HG03108 (cell line): ENCODE results near the gene WSCD2.

ENCODE experiments used
- ATAC-seq: cut with Tn5 transposase; IDR thresholded peaks from one replicate; pipeline ENCODE4 v1.9.1; 2021; ENCODE audit warnings: moderate library complexity; ENCODE audit not compliant: unreplicated experiment

Gene WSCD2

GRCh38 chr12:108107293-108107692 is 21.8 kb upstream of the WSCD2 start:
- ATAC-seq, result no peak

- ATAC-seq, result no peak
These were observed 19.6 kb upstream of the WSCD2 start for GRCh38 chr12:108109504-108109903.

GRCh38 chr12:108109954-108110353 is 19.1 kb upstream of the WSCD2 start:
- ATAC-seq, result no peak

- ATAC-seq, result no peak
These were observed 18.2 kb upstream of the WSCD2 start for GRCh38 chr12:108110844-108111243.

- ATAC-seq, result no peak
These were observed 16.1 kb upstream of the WSCD2 start for GRCh38 chr12:108112832-108113556.

- no peak for ATAC-seq
These were observed 13.7 kb upstream of the WSCD2 start for GRCh38 chr12:108115123-108116121.

GRCh38 chr12:108116254-108116653 is 12.8 kb upstream of the WSCD2 start:
- ATAC-seq, result no peak

GRCh38 chr12:108116699-108117098 is 12.4 kb upstream of the WSCD2 start:
- no peak for ATAC-seq

- ATAC-seq, result no peak
These were observed 11.8 kb upstream of the WSCD2 start for GRCh38 chr12:108117163-108117849.

GRCh38 chr12:108117902-108118301 is 11.2 kb upstream of the WSCD2 start:
- no peak for ATAC-seq

GRCh38 chr12:108119126-108119973 is 9.7 kb upstream of the WSCD2 start:
- ATAC-seq, result no peak

GRCh38 chr12:108119974-108120862 is 8.9 kb upstream of the WSCD2 start:
- ATAC-seq, result no peak

GRCh38 chr12:108120863-108121165 is 8.3 kb upstream of the WSCD2 start:
- no peak for ATAC-seq

GRCh38 chr12:108121320-108121719 is 7.8 kb upstream of the WSCD2 start:
- ATAC-seq, result no peak

- no peak for ATAC-seq
These were observed 7.2 kb upstream of the WSCD2 start for GRCh38 chr12:108121728-108122471.

GRCh38 chr12:108122644-108123043 is 6.4 kb upstream of the WSCD2 start:
- no peak for ATAC-seq

GRCh38 chr12:108123402-108123801 is 5.7 kb upstream of the WSCD2 start:
- no peak for ATAC-seq

GRCh38 chr12:108125073-108125472 is 4.0 kb upstream of the WSCD2 start:
- no peak for ATAC-seq

GRCh38 chr12:108126212-108126611 is 2.9 kb upstream of the WSCD2 start:
- ATAC-seq, result no peak
